ENCODE results near the gene ALDH1A3.
A peak's percentile ranks its signal among the peaks of the same experiment; 100 is the strongest.

The ALDH1A3 gene

DNA sequence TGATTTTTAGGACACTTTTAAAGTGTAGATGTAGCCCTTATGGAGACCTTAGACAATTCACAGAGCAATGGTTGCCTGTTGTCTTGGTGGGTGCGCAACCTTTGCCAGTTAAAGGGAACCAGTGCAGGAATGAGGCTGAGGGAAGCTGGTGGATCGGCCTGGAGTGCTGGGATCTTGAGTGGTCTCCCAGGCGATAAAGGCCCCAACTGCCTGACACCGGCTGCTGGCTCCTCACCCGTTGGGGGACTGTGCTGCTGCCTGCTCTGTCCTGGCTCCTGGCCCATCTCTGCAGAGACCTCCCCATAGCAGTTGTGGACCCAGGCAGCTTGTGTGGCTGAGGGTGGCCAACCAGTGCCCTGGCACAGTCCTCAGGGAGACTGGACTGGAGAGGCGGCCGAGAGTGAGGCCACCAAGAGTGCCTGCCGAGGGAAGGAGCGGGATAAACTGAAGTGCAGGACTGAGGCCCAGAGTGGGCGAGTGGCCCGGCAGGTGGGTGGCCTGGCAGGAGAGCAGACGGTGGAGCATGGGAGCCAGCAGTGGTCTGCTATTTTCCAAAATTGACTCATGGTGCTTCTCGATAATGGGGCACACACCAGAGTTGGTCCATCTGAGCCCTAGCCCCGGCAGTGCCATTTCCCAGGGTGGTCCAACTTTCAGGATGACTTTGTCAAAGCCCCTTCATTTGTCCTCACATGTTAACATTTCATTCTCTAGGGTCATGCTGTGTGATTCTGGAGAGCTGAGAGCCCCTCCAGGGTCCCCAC is 2.1 kb downstream of the ALDH1A3 start:
- DNase-seq (ENCODE audit: low spot score): no peak

DNA sequence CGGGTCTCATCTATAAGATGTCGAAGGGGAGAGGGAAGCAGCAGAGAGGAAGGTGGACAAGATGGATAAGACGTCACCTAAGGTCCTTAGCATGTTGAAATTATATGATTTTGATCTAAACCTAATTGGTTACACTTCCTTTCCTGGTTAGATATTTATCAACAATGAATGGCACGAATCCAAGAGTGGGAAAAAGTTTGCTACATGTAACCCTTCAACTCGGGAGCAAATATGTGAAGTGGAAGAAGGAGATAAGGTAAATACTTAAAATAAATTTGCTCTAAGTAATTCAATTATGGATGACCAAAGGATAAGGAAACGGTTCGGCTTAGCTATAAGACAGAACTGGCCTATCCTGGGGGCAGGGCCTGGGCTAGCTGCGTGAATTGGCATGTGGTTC is 5.5 kb downstream of the ALDH1A3 start:
- no peak for DNase-seq (ENCODE audit: low spot score)

DNA sequence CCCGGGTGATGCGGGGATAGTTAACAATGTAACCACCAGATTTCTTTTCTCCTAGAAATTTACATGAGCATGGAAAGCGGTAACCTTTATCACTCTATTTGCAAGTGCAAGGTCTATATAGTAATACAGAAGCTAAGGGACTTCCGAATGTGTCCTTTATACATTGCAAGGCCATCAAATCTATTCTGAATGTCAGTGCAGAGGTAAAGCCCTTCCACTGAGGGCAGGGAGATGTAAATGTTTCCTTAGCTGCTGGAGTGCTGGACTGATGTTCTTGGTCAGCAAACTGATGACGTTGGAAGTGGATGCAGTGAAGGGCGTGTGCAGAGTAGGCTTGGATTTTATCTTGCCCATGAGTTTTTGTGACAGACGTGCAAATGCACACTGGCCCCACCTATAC is 6.2 kb downstream of the ALDH1A3 start:
- no peak for DNase-seq (ENCODE audit: low spot score)

DNA sequence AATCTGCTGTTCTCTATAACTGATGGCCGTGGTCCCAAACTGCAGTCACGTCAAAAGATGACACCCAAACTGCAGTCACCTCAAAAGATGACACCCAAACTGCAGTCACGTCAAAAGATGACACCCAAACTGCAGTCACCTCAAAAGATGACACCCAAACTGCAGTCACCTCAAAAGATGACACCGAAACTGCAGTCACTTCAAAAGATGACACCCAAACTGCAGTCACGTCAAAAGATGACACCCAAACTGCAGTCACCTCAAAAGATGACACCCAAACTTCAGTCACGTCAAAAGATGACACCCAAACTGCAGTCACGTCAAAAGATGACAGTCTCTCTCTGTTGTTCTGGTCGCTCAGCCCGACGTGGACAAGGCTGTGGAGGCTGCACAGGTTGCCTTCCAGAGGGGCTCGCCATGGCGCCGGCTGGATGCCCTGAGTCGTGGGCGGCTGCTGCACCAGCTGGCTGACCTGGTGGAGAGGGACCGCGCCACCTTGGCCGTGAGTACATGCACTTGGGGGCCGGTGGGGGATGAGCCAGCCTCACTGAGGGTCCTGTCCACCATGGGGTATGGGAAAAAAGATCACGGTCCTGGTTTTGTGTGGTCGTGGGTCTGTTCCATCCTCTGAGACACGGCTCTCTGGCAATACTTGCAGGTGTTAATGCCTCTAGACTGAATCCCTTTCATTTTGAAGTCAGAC is 7.7 kb downstream of the ALDH1A3 start:
- no peak for DNase-seq (ENCODE audit: low spot score)

DNA sequence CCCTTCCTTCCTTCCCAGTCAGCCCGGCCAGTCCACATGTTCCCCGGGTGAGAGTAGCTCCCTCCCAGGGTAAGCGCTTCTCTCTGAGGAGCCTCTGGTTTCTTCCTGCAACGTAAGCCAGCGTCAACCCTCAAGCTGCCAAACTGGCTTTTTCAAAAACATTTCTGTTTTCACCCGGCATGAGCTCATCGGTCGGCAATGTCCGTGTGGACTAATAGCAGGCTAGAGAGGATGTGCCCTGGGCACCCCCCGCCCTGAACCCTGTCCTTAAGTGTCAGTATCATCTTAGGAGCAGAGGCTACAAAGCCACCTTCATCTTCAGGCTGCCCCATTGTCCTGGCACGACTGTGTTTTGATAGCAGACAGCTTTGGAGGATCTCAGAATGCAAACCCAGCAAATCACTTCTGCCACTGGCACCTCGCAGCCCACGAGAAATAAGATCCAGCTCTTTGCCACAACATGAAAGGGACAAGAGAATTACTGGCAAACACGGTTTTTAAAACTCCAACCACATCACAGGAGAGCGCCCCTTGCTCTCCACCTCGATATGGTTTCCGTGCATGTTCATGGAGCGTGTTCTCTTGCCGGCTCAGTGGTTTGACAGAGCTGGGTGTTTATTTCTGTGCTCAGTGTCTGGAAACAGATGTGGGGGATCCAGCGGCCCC is 9.9 kb downstream of the ALDH1A3 start:
- peak; percentile 89 for DNase-seq (ENCODE audit: low spot score)

DNA sequence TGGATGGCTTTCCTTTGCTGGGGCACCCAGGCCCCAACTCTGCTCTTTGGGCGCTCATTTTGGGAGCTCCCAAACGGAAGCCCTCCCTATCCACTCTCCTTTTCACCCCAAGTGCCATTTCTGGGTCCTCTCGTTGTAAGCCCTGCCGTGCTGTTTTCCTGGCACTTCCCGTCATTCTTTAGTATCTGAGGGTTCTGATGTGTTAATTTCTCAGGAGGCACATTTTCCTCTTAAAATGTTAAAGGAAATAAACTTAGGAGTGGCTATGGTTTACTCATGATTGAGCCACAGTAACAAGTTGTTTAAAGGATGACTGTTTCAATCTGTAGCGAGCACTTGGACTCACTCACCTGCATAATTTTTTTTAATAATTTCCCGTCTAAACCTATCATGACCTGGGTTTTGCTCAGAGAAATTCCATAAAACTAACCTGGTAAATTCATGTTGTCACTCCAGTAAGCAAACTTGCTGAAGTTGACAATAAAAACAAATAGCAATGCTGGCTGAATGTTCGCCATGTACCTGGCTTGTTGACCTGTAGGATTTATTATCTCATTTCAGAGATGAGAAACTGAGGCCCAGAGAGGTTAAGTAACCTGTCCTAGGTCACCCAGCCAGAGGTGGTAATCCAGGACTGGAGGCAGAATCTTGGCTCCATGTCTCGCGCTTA is 10.6 kb downstream of the ALDH1A3 start:
- DNase-seq (ENCODE audit: low spot score): no peak

DNA sequence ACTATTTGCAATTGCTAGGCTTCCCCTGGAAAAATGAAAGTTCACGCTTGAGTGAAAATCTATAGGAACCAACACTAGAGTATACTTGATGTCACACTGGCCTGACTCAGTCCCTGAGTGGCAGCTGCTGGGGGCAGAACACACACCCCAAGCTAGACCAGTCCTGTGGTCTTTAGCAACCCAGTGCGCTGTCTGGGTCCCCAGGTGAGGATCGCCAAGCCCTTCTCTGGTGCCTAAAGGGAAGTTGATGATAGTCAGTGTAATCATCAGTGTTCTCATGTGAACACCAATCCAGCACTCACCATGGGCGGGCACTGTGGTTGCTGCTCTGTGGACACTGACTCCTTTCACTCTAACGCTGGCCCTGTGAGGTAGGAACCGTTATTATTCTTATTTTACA is 11.2 kb downstream of the ALDH1A3 start:
- DNase-seq (ENCODE audit: low spot score): no peak

DNA sequence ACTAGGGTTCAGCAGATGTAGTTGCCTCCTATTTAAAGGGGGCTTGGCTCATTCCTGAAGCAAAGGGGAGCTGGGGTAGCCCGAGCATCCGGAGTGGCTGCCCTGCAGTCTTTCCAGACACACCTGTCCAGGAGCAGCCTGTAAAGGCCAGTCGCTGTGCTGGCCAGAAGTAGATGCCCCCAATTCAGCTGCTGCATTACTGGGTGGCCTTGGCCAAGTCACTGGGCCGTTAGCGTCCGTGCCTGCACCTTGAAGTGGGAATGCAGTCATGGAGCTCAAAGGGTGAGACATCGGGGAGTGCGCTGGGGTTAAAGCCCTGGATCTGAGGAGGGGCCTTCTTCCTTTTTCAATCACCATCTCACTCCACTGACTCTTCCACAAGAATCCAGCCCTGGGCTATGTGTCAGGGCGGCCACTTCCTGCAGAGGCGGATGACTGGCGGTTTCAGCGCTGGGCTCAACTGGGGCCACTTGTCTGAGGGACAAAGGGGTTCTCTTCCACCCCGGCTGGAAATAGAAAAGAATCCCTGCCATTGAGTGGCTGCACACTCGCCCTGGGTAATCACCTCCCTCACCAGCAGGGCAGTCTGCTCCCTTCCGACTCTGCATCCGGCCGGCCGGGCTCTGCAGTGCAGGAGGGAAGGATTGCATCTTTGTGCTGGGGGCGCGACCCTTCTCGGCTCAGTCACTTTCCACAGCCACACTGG is 11.8 kb downstream of the ALDH1A3 start:
- no peak for DNase-seq (ENCODE audit: low spot score)

DNA sequence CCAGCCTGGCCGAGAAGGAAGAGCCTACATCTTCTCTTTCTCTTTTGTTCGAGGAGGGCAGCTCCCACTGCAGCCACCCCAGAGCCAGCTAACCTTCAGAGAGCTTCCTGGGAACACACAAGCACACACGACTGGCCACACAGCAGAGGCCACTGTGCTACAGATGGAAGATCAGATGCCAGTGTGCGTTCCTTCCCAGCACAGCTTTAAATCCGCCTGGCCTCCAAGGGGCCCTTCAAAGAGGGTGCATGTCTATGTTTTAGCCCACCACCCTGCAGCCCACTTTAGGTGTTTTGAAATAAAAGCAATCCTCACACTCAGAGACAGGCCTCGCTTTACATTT is 12.4 kb downstream of the ALDH1A3 start:
- no peak for DNase-seq (ENCODE audit: low spot score)

DNA sequence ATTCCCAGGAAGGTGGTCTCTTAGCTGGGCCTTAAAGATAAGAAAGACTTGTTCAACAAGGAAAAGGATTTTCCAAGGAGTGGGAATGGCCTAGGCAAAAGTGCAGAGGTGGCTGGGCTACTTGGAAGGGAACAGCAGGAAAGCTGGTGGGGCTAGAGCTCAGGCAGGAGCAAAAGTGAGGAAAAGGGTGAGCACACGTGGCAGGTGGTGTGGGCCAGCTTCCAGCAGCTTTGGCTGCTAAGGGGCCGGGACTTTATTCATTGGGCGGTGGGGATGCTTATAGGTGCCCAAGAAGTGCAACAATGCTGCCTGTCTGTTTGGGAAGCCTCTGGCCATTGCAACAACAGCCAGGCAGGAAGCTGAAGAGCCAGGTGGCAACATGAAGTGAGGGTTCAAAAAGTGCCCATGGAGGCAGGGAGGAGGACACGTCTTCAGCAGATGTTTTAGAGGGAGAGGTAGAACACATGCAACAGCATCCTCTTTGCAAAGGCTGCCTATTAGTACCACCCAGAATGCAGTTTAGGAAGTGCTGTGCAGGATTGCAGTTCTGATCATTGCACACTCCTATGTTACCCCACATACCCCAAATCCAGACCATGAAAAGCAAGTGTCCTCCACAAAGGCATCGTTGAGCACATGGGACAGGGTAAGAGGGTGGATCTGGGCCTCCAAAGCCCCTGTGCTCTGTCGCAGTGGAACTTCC is 13.8 kb downstream of the ALDH1A3 start:
- DNase-seq (ENCODE audit: low spot score): no peak

DNA sequence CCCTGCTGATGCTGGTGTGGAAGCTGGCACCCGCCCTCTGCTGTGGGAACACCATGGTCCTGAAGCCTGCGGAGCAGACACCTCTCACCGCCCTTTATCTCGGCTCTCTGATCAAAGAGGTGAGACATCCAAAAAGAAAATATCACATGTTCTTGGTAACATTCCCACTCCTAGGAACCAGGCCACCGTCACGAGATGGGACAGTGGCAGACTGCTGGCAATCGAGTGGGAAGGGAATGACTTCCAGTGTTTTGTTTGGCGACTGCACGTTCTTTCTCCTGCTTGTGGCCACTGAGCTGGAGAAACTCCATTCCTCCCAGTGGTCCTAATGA is 14.3 kb downstream of the ALDH1A3 start:
- no peak for DNase-seq (ENCODE audit: low spot score)

DNA sequence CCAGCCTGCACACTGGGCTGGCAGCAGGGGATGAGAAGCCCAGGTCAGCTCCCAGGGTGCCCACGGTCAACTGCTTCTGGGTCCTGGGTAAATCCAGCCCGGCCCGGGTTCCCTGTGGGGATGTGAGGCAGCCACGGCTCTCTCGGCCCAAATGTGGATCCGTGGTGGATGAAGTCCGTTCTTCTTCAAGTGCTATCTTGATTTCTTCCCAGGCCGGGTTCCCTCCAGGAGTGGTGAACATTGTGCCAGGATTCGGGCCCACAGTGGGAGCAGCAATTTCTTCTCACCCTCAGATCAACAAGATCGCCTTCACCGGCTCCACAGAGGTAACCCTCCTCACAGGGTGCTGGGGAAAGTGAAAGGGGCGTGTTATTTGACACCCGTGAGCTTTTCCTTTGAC is 16.1 kb downstream of the ALDH1A3 start:
- DNase-seq (ENCODE audit: low spot score): no peak

DNA sequence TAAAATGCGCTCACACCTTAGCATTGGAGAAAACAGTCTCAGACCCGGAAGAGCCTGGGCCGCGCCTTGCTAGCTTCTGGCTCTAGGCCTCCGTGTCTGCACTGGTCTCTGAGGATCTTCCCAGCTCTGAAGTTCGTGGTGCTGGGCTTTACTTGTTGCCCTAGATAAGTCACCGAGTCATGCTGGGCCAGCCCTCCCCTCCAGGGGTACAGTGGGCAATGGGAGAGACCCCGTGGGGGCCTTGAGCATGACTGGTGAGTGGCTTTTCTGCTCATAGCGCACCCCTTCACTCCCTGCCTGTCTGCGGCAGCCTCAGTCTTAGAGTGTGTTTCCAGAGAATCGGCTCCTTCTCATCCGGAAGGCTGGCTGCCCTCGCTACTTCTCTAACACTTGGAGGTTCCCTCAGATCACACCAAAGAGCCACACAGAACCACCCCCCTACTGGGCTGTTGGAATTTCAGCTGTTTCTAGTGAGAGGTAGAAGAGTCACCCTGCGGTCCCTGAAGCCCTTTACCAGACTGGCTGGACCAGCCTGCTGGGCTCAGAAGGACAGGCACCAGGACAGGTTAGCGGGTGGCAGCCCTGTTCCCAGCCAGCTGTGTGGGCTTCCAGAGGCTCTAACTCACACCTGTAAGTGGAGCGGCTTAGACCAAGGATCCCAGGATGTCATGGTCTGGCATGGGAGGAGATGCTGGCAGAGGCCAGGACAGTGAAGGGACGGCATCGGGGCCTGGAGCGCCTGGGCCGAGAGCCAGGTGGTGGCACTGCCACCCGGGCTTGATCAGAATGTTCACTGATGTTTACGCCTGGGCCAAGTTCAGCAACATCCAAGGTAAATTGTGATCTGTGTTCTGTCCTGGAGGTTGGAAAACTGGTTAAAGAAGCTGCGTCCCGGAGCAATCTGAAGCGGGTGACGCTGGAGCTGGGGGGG is 17.9 kb downstream of the ALDH1A3 start:
- no peak for DNase-seq (ENCODE audit: low spot score)

DNA sequence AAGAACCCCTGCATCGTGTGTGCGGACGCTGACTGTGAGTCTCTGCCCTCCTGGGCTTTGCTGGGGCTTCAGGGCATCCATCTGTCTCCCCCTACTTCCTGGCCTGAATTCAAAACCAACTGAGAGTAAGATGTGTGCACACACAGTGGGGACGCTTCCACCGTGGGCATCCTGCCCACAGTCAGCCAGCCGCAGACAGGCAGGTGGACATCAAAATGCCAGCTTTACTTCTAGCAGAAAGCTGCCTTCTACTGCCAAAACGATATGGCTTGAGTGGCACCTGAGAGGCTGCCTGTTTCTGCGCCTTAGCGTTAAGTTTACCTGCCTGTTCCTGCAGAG is 18.5 kb downstream of the ALDH1A3 start:
- no peak for DNase-seq (ENCODE audit: low spot score)

DNA sequence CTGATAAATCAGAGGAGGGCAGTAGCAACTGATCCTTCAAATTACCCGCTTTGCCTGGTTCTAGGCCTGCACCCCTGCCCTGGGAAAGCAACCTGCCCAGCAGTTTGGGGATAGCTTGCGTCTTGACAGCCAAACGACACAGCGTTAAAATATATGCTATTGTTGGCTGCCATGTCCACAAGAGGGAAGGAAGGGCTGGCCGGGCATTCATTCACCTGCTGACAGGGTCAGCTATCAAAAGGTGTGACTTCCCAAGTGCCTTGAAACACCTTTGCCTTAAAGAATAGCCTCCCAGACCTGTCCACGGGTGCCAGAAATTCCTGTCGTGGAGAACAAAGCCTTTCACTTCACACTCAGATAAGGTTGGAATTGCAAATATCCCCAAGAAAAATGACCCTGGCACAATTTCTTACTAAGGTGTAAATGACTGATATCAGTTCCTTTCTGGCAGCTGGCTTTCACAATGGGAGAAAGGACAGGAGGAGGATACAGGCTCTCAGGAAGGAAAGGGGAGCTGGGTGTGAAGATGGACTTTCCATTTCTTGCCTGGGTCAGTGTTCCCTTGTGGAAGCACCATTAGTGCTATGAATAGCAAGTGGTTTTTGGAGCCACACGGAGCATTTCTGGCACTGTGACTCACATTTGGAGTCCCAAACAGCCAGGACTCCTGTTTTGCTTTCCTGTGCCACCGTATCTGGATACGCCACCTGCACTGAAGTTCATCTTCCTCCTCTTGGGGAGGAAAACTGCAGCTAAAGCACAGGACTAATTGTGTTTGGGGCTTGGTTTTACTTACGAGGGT is 19.2 kb downstream of the ALDH1A3 start:
- no peak for DNase-seq (ENCODE audit: low spot score)

DNA sequence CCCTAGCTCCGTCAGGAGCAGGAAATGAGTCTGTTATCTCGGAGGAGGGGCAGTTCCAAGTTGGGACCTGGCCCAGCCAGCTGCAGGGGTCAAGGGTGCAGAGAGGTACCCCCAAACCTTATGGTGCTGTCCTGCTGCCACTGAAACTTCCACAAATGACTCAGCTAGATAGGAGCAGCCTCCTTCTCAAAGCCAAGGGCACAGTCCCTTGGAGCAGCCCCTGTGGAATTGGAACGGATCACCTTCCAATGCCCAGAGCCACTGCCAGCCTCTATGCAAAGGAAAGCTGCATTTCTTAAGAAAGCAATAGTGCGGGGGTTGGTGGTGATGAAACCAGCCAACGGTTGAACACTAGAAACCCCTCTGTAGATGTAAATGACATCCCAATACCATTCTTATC is 20.0 kb downstream of the ALDH1A3 start:
- DNase-seq (ENCODE audit: low spot score): no peak

DNA sequence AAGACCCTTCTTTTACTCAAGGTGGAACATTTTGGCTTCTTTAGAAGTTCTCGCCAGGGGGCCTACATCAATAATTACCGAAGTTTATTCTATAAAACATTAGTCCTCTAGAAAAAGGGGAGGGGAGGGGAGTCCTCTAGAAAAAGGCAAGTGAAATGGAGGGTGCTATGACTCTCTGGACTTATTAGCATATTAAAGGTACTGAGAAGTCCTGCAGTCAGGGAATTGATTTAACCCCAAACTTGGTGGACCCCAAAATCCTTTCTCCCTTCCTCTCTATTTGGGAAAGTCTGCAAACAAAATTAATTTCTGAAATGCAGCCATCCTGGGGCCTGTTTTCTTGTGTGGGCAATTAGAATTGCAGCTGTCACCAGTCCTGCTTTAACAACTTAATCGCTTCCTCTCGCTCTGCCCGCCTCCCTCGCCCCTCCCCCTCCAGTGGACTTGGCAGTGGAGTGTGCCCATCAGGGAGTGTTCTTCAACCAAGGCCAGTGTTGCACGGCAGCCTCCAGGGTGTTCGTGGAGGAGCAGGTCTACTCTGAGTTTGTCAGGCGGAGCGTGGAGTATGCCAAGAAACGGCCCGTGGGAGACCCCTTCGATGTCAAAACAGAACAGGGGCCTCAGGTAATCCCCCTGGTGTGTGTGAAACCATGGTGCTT is 20.6 kb downstream of the ALDH1A3 start:
- DNase-seq (ENCODE audit: low spot score): no peak

DNA sequence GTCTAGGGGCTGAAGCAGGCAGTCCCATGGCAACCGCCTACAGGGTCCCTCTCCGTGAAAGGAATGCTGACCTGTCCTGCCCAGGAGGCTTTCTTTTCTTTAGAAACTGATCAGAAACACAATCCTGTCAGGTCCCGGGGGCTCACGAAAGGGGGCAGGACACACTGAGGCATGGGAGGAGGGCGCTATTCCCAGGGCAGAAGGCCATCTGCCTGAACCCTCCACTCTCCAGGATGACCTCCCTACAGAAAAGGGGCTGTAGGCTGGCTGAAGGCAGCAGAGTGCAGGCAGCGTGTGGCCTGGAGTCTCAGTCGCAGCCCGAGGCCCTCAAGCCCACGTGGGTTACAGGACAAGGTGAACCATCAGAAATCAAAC is 21.2 kb downstream of the ALDH1A3 start:
- DNase-seq (ENCODE audit: low spot score): no peak

DNA sequence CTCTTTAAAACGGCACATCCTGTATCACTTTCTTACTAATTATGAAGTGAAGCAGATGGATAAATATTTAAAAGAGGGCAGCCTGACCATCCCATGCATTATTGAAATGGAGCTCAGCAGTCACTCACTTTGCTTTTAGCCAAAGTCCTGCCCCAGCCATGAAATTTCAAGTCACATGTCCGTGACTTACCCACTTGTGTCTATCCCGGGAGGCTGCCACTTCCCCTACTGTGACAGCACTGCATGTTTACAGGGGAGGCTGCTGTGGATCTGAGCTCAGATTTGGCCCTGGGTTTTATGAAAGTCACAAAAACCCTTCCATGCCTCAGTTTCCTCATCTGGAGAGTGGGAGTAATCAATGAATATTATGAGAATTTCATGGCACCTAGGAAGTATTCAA is 21.7 kb downstream of the ALDH1A3 start:
- no peak for DNase-seq (ENCODE audit: low spot score)

All from AG08396 (cell line).